Measurements from ENCODE around the gene ADORA2A. TPM values are rescaled to one million over a fixed set of nuclear protein-coding genes. Genes with fewer than 3 reads are reported as not detected.

Gene ADORA2A
- polyA plus RNA-seq, 2 of the 4 experiments (the other 2 are of a cell fraction), result 0.48 to 1.8 TPM

DNA sequence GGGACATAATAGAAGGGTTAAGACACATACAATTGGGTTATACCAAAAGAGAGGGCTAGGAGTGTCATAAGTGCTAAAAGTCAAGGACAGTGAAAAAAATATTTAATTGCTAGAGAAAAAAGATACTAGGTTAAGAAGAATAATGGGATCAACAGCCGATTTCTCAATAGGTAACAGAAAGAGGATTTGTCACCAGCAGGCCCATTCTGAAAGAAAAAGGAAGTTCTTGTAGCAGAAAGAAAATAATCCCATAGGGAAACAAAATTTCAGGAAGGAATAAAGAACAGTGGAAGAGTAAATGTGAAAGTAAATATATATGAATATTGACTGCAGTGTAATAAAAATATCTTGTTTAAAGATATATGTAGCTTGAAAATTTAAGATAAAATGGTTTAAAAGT lies 43.3 kb upstream of the ADORA2A start:
- Histone ChIP-seq H3K27ac (no peak overlapping the region), H3K9me3 (no peaks in the 10 kb centered on the region), H3K4me1 (no peaks in the 10 kb centered on the region), H3K4me2 (no peak overlapping the region), H3K4me3 (no peak overlapping the region)
- FAIRE-seq, result no peak
- TF ChIP-seq NFE2L2 (conservative IDR thresholded peaks at IDR 0.05; ENCODE audit: low read length), result no peak
- TF ChIP-seq, protein P1, sequence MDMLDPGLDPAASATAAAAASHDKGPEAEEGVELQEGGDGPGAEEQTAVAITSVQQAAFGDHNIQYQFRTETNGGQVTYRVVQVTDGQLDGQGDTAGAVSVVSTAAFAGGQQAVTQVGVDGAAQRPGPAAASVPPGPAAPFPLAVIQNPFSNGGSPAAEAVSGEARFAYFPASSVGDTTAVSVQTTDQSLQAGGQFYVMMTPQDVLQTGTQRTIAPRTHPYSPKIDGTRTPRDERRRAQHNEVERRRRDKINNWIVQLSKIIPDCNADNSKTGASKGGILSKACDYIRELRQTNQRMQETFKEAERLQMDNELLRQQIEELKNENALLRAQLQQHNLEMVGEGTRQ (IDR thresholded peaks at IDR 0.05), result no peak
- TF ChIP-seq ESRRA (IDR thresholded peaks at IDR 0.05; ENCODE audit: borderline replicate concordance, low read length), result no peak
- no peak for TF ChIP-seq RFX5 (IDR thresholded peaks at IDR 0.05)
- no peak for TF ChIP-seq KDM1A (IDR thresholded peaks at IDR 0.05; ENCODE audit: low read depth)
- no peak for TF ChIP-seq RNF2 (IDR thresholded peaks at IDR 0.05; ENCODE audit: borderline replicate concordance, low read depth)
- ChIA-PET CTCF (no interaction called here), POLR2A (no interaction called here)
- no peak for DNase-seq (ENCODE audit: low read depth in 1 of 2, low spot score in 1 of 2)
- no peak for ATAC-seq
- 93% methylated on average over 1 of the region's 1 CpG for WGBS (ENCODE audit: missing lambda C conversion rate)

DNA sequence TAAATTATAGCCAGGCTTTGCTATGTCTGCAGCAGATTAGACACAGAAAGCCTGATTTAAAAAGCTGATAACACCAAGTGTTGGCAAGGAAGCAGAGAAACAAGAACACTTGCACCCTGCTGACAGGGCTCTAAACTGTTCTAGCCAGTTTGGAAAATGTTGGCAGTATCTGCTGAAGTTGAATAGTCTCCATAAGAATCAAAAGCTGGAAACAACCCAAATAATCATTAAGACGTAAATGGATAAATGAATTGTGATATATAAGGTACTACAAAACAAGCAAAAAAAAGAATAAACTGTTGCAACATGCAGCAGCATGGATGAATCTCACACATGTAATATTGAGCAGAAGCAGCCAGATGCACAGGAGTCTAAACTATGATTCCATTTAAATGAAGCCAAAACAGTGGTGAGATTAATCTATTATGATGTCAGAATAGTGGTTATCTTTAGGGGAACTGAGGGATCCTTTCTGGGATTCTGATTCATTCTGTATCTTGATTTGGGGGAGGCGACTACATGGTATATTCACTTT lies 40.4 kb upstream of the ADORA2A start:
- 94% methylated on average over 2 of the region's 2 CpGs for WGBS (ENCODE audit: missing lambda C conversion rate)
- ATAC-seq, result no peak
- Histone ChIP-seq H3K9me3 (no peaks in the 10 kb centered on the region), H3K27ac (no peak overlapping the region), H3K4me3 (no peak overlapping the region), H3K4me2 (no peak overlapping the region), H3K4me1 (no peaks in the 10 kb centered on the region)
- no peak for FAIRE-seq
- no peak for DNase-seq (ENCODE audit: low read depth in 1 of 2, low spot score in 1 of 2)
- ChIA-PET CTCF (interaction anchor here (0.8 kb wide), 1 partner anchor 230 kb away, joined by 3 read pairs; no protein-coding TSS in a partner anchor), POLR2A (no interaction called here)
- TF ChIP-seq PHF8 (IDR thresholded peaks at IDR 0.05; ENCODE audit: borderline replicate concordance, low read depth), result no peak

DNA sequence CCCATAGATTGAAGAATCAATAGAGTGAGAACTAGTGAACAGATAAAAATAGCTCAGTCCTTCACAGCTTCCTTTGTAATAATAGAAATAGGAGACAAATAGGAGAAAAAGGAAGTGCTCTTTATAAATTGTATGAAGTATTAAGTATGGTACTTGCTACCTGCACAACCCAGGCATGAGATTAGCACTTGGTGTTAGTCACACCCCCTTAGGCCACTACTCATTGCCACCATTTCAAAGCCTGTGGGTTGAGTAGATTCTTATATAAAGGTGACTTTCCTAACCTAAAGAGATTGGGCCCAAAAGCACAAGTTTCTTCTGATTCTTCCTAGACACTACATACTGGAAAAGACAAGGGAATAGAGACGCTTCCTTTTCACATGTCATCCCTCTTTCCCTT lies 37.7 kb upstream of the ADORA2A start:
- Histone ChIP-seq H3K4me2 (no peak overlapping the region), H3K4me1 (no peaks in the 10 kb centered on the region), H3K4me3 (no peak overlapping the region), H3K9me3 (no peaks in the 10 kb centered on the region), H3K27ac (no peak overlapping the region)
- DNase-seq (ENCODE audit: low read depth in 1 of 2, low spot score in 1 of 2), result no peak
- FAIRE-seq, result no peak
- ATAC-seq, result no peak
- ChIA-PET CTCF (no interaction called here), POLR2A (no interaction called here)
- 90% methylated on average over 1 of the region's 1 CpG for WGBS (ENCODE audit: missing lambda C conversion rate)
- TF ChIP-seq, protein P2, sequence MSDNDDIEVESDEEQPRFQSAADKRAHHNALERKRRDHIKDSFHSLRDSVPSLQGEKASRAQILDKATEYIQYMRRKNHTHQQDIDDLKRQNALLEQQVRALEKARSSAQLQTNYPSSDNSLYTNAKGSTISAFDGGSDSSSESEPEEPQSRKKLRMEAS (IDR thresholded peaks at IDR 0.05), result no peak
- TF ChIP-seq ZSCAN20 (CRISPR knock-in tag; IDR thresholded peaks at IDR 0.05) (no peak), CEBPB (IDR thresholded peaks at IDR 0.05) (no peak)

DNA sequence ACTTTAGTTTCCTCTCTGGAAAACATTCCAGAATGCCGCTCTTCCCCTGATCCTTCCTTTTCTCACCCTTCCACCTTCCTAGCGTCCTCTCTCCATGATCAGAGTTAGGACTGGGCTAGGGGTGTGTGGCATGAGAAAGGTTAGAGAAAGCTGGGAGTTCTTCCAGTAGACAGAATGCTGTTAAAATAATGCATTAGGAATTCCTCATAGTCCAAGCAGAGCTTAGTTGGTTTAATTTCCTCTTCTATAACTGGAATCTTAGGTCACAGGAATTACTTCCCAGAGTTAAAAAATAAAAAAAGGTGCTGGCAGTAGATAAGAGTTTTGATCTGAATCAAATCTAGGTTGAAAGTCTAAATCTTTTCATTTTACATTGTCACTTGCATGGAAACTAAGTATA lies 37.2 kb upstream of the ADORA2A start:
- no peaks in the 10 kb centered on the region for H3K9me3 ChIP-seq
- H3K4me3 ChIP-seq, result no peak overlapping the region
- WGBS (ENCODE audit: missing lambda C conversion rate), result 91% methylated on average over 2 of the region's 2 CpGs
- H3K4me1 ChIP-seq, result no peaks in the 10 kb centered on the region
- POLR2A ChIA-PET, result no interaction called here
- CTCF ChIA-PET, result interaction anchor here (1.5 kb wide), 1 partner anchor 22 kb away, joined by 3 read pairs; no protein-coding TSS in a partner anchor
- H3K27ac ChIP-seq, result no peak overlapping the region
- no peak for DNase-seq (ENCODE audit: low read depth in 1 of 2, low spot score in 1 of 2)
- FAIRE-seq, result no peak
- ATAC-seq, result no peak
- H3K4me2 ChIP-seq, result no peak overlapping the region
- TF ChIP-seq SREBF2 (IDR thresholded peaks at IDR 0.05) (no peak), RARB (CRISPR knock-in tag; IDR thresholded peaks at IDR 0.05) (no peak), TP53 (CRISPR knock-in tag; IDR thresholded peaks at IDR 0.05) (no peak), ZC3H11A (IDR thresholded peaks at IDR 0.05) (no peak), POLR2A (IDR thresholded peaks at IDR 0.05; ENCODE audit: low read length) (no peak), HEYL (CRISPR knock-in tag; IDR thresholded peaks at IDR 0.05) (no peak)
- TF ChIP-seq, protein P3, sequence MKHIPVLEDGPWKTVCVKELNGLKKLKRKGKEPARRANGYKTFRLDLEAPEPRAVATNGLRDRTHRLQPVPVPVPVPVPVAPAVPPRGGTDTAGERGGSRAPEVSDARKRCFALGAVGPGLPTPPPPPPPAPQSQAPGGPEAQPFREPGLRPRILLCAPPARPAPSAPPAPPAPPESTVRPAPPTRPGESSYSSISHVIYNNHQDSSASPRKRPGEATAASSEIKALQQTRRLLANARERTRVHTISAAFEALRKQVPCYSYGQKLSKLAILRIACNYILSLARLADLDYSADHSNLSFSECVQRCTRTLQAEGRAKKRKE (CRISPR knock-in tag; IDR thresholded peaks at IDR 0.05; ENCODE audit: low read depth), result no peak

DNA sequence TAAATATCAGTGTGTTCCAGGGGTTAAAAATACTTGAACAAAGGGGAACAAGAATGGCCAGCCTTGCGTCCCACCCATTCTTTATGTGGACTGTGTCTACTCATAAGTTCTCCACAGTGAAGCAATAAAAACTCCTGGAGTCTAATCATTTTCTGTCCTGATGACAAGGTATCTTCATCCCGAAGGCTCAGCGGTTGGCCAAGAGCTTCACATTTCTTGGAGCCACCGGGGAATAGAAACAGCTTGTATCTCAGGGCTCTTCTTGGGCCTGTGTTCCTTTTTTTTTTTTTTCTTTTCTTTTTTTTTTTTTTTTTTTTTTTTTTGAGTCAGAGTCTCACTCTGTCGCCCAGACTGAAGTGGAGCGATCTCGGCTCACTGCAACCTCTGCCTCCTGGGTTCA lies 36.8 kb upstream of the ADORA2A start:
- no peak overlapping the region for H3K4me2 ChIP-seq
- POLR2A ChIA-PET, result no interaction called here
- no peak overlapping the region for H3K27ac ChIP-seq
- no peak for DNase-seq (ENCODE audit: low read depth in 1 of 2, low spot score in 1 of 2)
- ATAC-seq, result no peak
- H3K9me3 ChIP-seq, result no peaks in the 10 kb centered on the region
- no peak overlapping the region for H3K4me3 ChIP-seq
- 97% methylated on average over 7 of the region's 7 CpGs for WGBS (ENCODE audit: missing lambda C conversion rate)
- FAIRE-seq, result no peak
- CTCF ChIA-PET, result interaction anchor here (1.5 to 1.6 kb wide), 2 partner anchors 16 to 22 kb away, joined by 3 to 4 read pairs; no protein-coding TSS in a partner anchor
- H3K4me1 ChIP-seq, result no peaks in the 10 kb centered on the region
- TF ChIP-seq PHF8 (IDR thresholded peaks at IDR 0.05; ENCODE audit: borderline replicate concordance, low read depth) (no peak), NFE2L2 (conservative IDR thresholded peaks at IDR 0.05; ENCODE audit: low read length) (no peak), JUNB (IDR thresholded peaks at IDR 0.05) (no peak), RFX5 (IDR thresholded peaks at IDR 0.05) (no peak), RAD21 (conservative IDR thresholded peaks at IDR 0.05 in 1 of 2, IDR thresholded peaks at IDR 0.05 in 1 of 2) (no peak), CHD4 (IDR thresholded peaks at IDR 0.05; ENCODE audit: borderline replicate concordance) (no peak), HEYL (CRISPR knock-in tag; IDR thresholded peaks at IDR 0.05) (no peak), EP300 (IDR thresholded peaks at IDR 0.05) (no peak), POLR2AphosphoS2 (conservative IDR thresholded peaks at IDR 0.05; ENCODE audit: low read length) (no peak), ZC3H11A (IDR thresholded peaks at IDR 0.05) (no peak), CHD2 (IDR thresholded peaks at IDR 0.05; ENCODE audit: low read length, partially characterized antibody) (no peak)
- TF ChIP-seq, protein P4, sequence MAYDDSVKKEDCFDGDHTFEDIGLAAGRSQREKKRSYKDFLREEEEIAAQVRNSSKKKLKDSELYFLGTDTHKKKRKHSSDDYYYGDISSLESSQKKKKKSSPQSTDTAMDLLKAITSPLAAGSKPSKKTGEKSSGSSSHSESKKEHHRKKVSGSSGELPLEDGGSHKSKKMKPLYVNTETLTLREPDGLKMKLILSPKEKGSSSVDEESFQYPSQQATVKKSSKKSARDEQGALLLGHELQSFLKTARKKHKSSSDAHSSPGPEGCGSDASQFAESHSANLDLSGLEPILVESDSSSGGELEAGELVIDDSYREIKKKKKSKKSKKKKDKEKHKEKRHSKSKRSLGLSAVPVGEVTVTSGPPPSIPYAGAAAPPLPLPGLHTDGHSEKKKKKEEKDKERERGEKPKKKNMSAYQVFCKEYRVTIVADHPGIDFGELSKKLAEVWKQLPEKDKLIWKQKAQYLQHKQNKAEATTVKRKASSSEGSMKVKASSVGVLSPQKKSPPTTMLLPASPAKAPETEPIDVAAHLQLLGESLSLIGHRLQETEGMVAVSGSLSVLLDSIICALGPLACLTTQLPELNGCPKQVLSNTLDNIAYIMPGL (CRISPR knock-in tag; IDR thresholded peaks at IDR 0.05; ENCODE audit: borderline replicate concordance), result no peak
- TF ChIP-seq, protein P3 (CRISPR knock-in tag; IDR thresholded peaks at IDR 0.05; ENCODE audit: low read depth), result no peak

Data from A549 (cell line).